Subcutaneous abdominal adipose tissue (tissue), 5 donors: Measurements from ENCODE around the gene GXYLT2.

ENCODE experiments used
- H3K27ac ChIP-seq: one replicate; pipeline ENCODE4 v1.7.0; 2013; ENCODE audit warnings: low read depth, mild to moderate bottlenecking, inconsistent platforms, low read length, moderate library complexity
- H3K27me3 ChIP-seq, 5 donors: one replicate each; pipeline ENCODE4 v1.7.0; 2013; ENCODE audit warnings: low read length in 5 of 5, inconsistent platforms in 1 of 5; ENCODE audit not compliant: control insufficient read depth in 5 of 5, insufficient read depth in 4 of 5
- H3K36me3 ChIP-seq, 5 donors: one replicate each; pipeline ENCODE4 v1.7.0; 2013; ENCODE audit warnings: low read length in 5 of 5; ENCODE audit not compliant: control insufficient read depth in 5 of 5, insufficient read depth in 5 of 5
- H3K4me1 ChIP-seq, 5 donors: one replicate each; pipeline ENCODE4 v1.7.0; 2013; ENCODE audit warnings: low read length in 5 of 5, mild to moderate bottlenecking in 3 of 5, moderate library complexity in 1 of 5; ENCODE audit not compliant: control insufficient read depth in 5 of 5, insufficient read depth in 5 of 5
- H3K4me3 ChIP-seq, 5 donors: one replicate each; pipeline ENCODE4 v1.7.0; 2013; ENCODE audit warnings: low read length in 5 of 5, low read depth in 1 of 5
- H3K9ac ChIP-seq, 5 donors: one replicate each; pipeline ENCODE4 v1.7.0; 2013; ENCODE audit warnings: low read length in 5 of 5, mild to moderate bottlenecking in 4 of 5, moderate library complexity in 3 of 5
- H3K9me3 ChIP-seq, 5 donors: one replicate each; pipeline ENCODE4 v1.7.0; 2013; ENCODE audit warnings: low read length in 5 of 5; ENCODE audit not compliant: control insufficient read depth in 5 of 5
- donor health status: healthy.
- donor health status: healthy.
- donor health status: healthy.
- donor health status: healthy.
- donor health status: healthy.

GXYLT2 gene

GRCh38 chr3:72968266-72968664, 80.4 kb downstream of the GXYLT2 start:
- no peaks in the 10 kb centered on the region for H3K27me3 ChIP-seq
- H3K36me3 ChIP-seq, result peaks cover 0 to 7% (median 4%) of the 10 kb centered on the region in 5 donors
- no peak overlapping the region for H3K9ac ChIP-seq
- no peaks in the 10 kb centered on the region for H3K4me1 ChIP-seq
- no peak overlapping the region for H3K4me3 ChIP-seq
- no peak overlapping the region for H3K27ac ChIP-seq
- H3K9me3 ChIP-seq, result no peaks in the 10 kb centered on the region

- Histone ChIP-seq H3K4me1 (no peaks in the 10 kb centered on the region), H3K36me3 (peaks cover 0 to 7% (median 4%) of the 10 kb centered on the region in 5 donors), H3K9me3 (no peaks in the 10 kb centered on the region)
These were observed 81.9 kb downstream of the GXYLT2 start for GRCh38 chr3:72969766-72970165.

DNA sequence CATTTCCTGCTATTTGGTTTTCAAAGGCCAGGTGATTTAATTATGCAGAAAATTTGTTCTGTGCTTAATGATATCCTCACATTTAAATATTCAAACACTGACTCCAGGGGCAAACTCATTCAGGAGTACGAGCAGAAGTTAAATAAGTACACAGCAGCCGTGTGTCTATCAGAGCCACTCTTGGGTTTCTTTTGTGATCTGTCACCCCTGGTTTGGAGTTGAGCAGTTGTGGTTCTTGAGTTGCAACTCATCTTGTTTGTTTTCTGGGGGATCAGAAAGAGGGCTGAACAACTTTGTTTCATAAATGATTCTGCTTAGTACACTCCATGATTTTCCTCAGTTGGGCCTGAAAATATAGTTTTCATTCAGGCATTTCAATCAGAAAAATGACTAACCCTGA, 83.1 kb downstream of the GXYLT2 start:
- H3K36me3 ChIP-seq, result peaks cover 0 to 7% (median 6%) of the 10 kb centered on the region in 5 donors
- H3K27me3 ChIP-seq, result no peaks in the 10 kb centered on the region
- H3K9ac ChIP-seq, result no peak overlapping the region
- H3K4me3 ChIP-seq, result no peak overlapping the region
- H3K4me1 ChIP-seq, result no peaks in the 10 kb centered on the region
- H3K9me3 ChIP-seq, result no peaks in the 10 kb centered on the region
- no peak overlapping the region for H3K27ac ChIP-seq

More at GRCh38 chr3:72969766-72970165, 81.9 kb downstream of the GXYLT2 start:
- Histone ChIP-seq H3K27ac (no peak overlapping the region), H3K27me3 (no peaks in the 10 kb centered on the region), H3K4me3 (no peak overlapping the region), H3K9ac (no peak overlapping the region)

GRCh38 chr3:72972706-72973030, 84.8 kb downstream of the GXYLT2 start:
- H3K9ac ChIP-seq, result no peak overlapping the region
- H3K4me1 ChIP-seq, result no peaks in the 10 kb centered on the region
- H3K27me3 ChIP-seq, result no peaks in the 10 kb centered on the region
- H3K4me3 ChIP-seq, result no peak overlapping the region
- no peak overlapping the region for H3K27ac ChIP-seq
- no peaks in the 10 kb centered on the region for H3K9me3 ChIP-seq
- peaks cover 0 to 4% (median 4%) of the 10 kb centered on the region in 5 donors for H3K36me3 ChIP-seq

GRCh38 chr3:72973031-72973723, 85.3 kb downstream of the GXYLT2 start:
- H3K36me3 ChIP-seq, result peaks cover 0 to 3% (median 3%) of the 10 kb centered on the region in 5 donors
- no peak overlapping the region for H3K9ac ChIP-seq
- no peak overlapping the region for H3K27ac ChIP-seq
- no peak overlapping the region for H3K4me3 ChIP-seq
- no peaks in the 10 kb centered on the region for H3K9me3 ChIP-seq
- no peaks in the 10 kb centered on the region for H3K4me1 ChIP-seq
- no peaks in the 10 kb centered on the region for H3K27me3 ChIP-seq

GRCh38 chr3:72973786-72974185, 85.9 kb downstream of the GXYLT2 start:
- H3K4me3 ChIP-seq, result no peak overlapping the region
- no peaks in the 10 kb centered on the region for H3K4me1 ChIP-seq
- H3K36me3 ChIP-seq, result peaks cover 0 to 3% (median 0%) of the 10 kb centered on the region in 5 donors
- H3K27me3 ChIP-seq, result no peaks in the 10 kb centered on the region
- no peak overlapping the region for H3K9ac ChIP-seq
- no peak overlapping the region for H3K27ac ChIP-seq
- no peaks in the 10 kb centered on the region for H3K9me3 ChIP-seq

DNA sequence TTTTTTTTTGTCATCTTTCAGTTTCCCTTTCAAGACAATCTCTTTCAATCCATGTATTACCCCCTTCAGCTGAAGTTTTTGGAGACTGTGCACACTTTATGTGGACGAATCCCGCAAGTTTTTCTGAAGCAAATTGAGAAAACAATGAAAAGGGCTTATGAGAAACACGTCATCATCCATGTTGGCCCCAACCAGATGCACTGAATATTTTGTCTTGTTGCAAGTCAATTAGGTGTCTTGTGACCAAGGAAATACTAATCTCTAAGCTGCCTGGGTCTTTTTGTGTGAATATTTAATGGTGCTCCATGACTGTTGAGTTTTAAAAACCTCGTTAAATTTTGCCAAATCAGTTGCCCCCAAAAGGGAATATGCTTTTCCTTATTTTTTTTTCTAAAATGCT, 87.1 kb downstream of the GXYLT2 start:
- H3K9ac ChIP-seq, result no peak overlapping the region
- H3K27me3 ChIP-seq, result no peaks in the 10 kb centered on the region
- H3K4me3 ChIP-seq, result no peak overlapping the region
- no peaks in the 10 kb centered on the region for H3K9me3 ChIP-seq
- peaks cover 0 to 3% (median 0%) of the 10 kb centered on the region in 5 donors for H3K36me3 ChIP-seq
- H3K4me1 ChIP-seq, result no peaks in the 10 kb centered on the region
- no peak overlapping the region for H3K27ac ChIP-seq

DNA sequence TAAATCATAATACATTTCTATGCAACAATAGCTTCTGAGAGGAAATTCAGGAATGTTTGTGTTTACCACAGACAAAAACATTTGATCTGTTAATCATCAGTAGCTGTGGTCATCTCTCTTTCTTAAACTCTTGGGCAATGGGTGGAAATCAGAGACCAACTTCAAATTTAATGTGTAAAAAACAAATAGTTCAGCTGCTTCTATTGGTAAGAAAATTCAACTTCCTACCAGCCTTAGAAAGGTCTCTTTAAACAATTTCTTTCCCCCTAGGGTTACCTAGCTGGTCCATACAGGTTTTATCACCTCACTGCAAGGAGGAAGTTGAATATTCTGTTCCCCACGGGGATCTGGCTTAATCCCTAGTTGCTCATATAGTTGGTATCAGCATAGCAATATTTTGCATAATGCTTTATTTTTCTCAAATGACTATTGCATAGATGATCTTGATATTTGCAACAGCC, 88.5 kb downstream of the GXYLT2 start:
- H3K27me3 ChIP-seq, result no peaks in the 10 kb centered on the region
- H3K9ac ChIP-seq, result no peak overlapping the region
- H3K36me3 ChIP-seq, result peaks cover 0 to 3% (median 0%) of the 10 kb centered on the region in 5 donors
- H3K27ac ChIP-seq, result no peak overlapping the region
- H3K9me3 ChIP-seq, result no peaks in the 10 kb centered on the region
- no peak overlapping the region for H3K4me3 ChIP-seq
- H3K4me1 ChIP-seq, result no peaks in the 10 kb centered on the region

GRCh38 chr3:72977060-72977808, 89.4 kb downstream of the GXYLT2 start:
- no peaks in the 10 kb centered on the region for H3K9me3 ChIP-seq
- H3K36me3 ChIP-seq, result peaks cover 0 to 3% (median 0%) of the 10 kb centered on the region in 5 donors
- no peak overlapping the region for H3K9ac ChIP-seq
- no peaks in the 10 kb centered on the region for H3K27me3 ChIP-seq
- no peaks in the 10 kb centered on the region for H3K4me1 ChIP-seq
- H3K4me3 ChIP-seq, result no peak overlapping the region
- no peak overlapping the region for H3K27ac ChIP-seq

GRCh38 chr3:72982609-72983366, 94.9 kb downstream of the GXYLT2 start:
- H3K4me3 ChIP-seq, result no peak overlapping the region
- peaks cover 0 to 9% (median 6%) of the 10 kb centered on the region in 5 donors for H3K9me3 ChIP-seq
- H3K27ac ChIP-seq, result no peak overlapping the region
- H3K36me3 ChIP-seq, result no peaks in the 10 kb centered on the region
- H3K27me3 ChIP-seq, result no peaks in the 10 kb centered on the region
- no peak overlapping the region for H3K9ac ChIP-seq
- peaks cover 0 to 2% (median 0%) of the 10 kb centered on the region in 5 donors for H3K4me1 ChIP-seq
